Measurements from ENCODE around the gene LIN7A.

The LIN7A gene

GRCh38 chr12:80937391-80938238 lies at the start of gene LIN7A:
TSS of gene LIN7A (minus strand) at chr12:80937934. CDS start at chr12:80937722, 212 bp downstream.
- peak; percentile 24 for DNase-seq (ENCODE audit: low read depth)

GRCh38 chr12:80986224-80986623 lies 48.5 kb upstream of the LIN7A start:
- no peak for DNase-seq (ENCODE audit: low read depth)

DNA sequence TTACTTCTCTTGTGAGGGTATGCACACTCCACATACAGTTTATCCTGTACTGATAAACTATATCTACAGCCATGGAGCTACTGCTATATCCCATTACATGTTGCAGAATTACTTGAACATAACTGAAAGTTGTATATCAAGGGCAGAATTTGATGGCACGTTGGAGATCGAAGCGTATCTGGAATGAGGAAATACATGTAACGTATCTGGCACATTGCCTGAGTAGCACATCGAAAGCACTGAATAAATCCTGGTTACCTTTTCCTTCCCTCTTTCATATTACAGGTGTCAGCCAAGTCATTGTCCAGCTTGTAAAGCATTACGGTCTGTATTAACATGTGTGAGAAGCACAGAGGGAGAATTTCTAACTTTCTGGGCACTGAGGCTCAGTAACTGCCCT lies 42.1 kb upstream of the LIN7A start:
- DNase-seq (ENCODE audit: low read depth), result no peak

GRCh38 chr12:80979251-80979650 lies 41.5 kb upstream of the LIN7A start:
- DNase-seq (ENCODE audit: low read depth), result no peak

GRCh38 chr12:80977346-80977745 lies 39.6 kb upstream of the LIN7A start:
- no peak for DNase-seq (ENCODE audit: low read depth)

DNA sequence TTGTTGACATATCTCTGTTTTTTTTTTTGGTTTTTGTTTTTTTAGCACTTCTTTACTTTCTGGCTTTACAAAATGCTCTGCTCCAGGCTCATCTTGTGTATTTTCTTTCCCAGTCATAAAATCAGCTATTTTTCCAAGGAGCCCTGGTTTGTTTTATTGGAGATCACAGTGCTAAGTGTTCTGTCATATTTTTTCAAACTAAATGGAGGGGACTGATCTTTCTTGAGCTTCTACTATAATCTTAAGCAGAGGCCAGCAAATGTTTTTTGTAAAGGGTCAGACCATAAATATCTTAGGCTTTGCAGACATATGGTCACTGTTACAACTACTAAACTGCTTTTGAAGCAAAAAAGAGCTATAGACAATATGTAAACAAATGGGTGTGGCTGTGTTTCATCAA lies 30.6 kb upstream of the LIN7A start:
- no peak for DNase-seq (ENCODE audit: low read depth)

DNA sequence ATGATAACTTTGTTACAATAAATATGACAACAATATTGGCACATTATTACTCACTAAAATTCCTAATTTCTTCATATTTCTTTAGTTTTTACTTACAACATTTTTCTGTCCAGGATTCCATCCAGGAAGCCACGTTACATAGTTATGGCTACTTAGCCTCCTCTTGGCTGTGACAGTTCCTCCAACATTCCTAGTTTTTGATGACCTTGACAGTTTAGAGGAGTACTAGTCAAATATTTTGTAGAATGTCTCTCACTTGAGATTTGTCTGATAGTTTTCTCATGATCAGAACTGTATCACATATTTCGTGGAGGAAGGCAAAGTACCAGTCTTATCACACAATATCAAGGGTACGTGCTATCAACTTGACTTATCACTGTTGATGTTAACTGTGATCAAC lies 29.8 kb upstream of the LIN7A start:
- DNase-seq (ENCODE audit: low read depth), result no peak

DNA sequence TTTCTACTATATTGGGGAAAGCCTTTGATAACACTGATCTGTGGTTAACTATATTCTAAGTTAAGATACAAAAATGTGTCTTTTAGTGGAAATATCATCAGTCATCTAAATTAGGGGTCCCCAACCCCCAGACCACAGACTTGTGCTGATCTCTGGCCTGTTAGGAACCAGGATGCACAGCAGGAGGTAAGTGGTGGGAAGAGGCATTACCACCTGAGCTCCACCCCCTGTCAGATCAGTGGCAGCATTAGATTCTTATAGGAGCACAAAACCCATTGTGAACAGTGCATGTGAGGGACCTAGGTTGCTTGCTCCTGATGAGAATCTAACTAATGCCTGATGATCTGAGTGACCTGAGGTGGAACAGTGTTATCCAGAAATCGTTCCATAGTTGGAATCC lies 28.3 kb upstream of the LIN7A start:
- no peak for DNase-seq (ENCODE audit: low read depth)

DNA sequence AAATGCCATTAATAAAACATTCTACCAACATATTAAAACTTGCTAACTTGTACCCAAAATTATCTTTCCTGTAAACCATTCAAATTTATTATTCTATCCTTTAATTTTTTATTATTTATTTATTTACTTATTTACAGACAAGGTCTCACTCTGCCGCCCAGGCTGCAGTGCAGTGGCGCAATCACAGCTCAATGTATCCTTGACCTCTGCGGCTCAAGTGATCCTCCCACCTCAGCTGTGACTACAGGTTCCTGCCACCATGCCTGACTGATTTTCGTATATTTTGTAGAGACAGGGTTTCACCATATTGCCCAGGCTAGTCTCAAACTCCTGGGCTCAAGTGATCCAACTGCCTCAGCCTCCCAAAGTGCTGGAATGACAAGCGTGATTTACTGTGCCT lies 20.4 kb upstream of the LIN7A start:
- no peak for DNase-seq (ENCODE audit: low read depth)

DNA sequence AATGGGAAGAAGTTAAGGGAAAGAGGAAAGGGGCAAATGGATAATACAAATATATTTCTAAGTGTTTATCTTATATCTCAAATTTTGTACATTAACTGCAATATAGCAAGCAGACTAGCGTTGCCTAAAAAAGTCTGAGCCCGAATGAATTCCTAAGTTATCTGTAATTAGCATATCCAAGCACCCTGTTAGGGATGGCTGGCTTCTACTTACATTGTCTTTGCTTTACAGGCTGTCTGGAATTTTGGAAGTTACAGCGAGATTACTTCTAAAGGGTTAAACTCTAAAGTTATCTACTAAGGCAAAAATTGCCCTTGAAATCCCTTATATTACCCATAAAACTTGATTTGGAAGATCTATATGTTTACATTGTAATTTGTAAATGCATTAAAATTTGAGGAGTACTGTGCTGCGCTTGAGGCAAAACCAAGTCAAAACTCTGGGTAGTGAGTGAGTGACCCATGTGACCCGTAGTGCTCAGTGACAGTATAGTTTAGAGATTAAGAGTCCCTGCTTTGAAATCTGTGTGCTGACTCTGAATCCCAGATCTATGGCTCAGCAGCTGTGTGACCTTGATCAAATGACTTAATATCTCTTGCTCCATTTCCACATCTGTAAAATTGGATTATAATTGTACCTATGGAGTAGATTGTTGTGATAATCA lies 17.3 kb upstream of the LIN7A start:
- DNase-seq (ENCODE audit: low read depth), result no peak

DNA sequence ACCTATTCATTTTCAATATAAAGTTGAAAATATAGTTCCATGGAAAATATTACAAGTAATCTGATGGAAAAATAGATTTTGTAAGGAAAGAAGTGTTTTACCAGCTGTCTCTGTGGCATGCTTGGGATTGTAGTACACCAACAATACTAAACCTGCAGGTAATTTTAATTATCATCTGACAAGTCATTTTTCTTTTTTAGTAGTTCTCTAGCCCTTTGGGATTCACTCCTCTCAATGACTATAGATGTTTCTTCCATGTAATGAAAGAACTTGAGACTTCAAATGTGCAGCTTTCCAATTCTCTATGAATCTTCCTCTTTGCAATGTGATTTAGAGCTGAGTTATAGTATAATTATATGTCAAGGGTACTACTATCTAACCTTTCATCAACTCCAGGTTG lies 14.7 kb upstream of the LIN7A start:
- DNase-seq (ENCODE audit: low read depth), result no peak

GRCh38 chr12:80946591-80946990 lies 8.9 kb upstream of the LIN7A start:
- DNase-seq (ENCODE audit: low read depth), result peak; percentile 10

GRCh38 chr12:80943338-80943737 lies 5.6 kb upstream of the LIN7A start:
- no peak for DNase-seq (ENCODE audit: low read depth)

DNA sequence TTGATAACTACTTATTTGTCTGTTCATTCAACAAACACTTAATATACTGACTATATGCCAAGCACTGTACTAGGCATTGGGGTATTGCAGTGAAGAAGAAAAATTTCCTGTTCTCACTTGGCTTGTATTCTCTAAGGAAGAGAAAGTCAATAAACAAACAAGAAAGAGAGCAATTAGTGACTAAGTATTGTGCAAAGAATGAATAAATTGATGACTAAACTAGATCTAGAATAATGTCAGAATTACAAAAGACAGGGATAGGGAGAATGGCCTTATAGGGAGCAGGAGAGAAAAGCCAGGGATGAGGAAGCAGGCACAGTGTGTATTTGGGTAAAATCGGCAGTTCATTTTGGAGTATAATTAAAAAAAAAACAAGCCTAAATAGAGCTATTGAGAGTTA lies 4.2 kb upstream of the LIN7A start:
- DNase-seq (ENCODE audit: low read depth), result no peak

- DNase-seq (ENCODE audit: low read depth), result peak; percentile 57
Measured at GRCh38 chr12:80939231-80939950, 1.7 kb upstream of the LIN7A start.

DNA sequence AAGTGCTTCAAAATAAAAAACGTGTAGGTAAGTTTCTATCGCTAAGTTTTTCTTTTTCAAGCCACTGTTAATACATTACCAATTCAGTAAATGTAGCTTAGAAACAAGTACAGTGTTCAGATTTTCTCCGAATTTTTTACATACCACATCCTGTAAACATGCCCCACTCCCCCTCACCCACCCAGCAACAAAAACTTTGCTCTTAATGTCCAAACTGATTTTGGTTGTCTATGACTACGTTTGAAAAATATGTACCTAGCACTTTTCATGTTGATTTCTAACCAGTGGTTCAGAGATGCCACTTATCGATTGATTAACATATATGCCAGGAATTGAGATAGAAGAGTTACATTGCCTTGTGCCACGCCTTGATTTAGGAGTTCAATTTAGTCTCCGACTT lies 663 bp upstream of the LIN7A start:
- DNase-seq (ENCODE audit: low read depth), result no peak

DNA sequence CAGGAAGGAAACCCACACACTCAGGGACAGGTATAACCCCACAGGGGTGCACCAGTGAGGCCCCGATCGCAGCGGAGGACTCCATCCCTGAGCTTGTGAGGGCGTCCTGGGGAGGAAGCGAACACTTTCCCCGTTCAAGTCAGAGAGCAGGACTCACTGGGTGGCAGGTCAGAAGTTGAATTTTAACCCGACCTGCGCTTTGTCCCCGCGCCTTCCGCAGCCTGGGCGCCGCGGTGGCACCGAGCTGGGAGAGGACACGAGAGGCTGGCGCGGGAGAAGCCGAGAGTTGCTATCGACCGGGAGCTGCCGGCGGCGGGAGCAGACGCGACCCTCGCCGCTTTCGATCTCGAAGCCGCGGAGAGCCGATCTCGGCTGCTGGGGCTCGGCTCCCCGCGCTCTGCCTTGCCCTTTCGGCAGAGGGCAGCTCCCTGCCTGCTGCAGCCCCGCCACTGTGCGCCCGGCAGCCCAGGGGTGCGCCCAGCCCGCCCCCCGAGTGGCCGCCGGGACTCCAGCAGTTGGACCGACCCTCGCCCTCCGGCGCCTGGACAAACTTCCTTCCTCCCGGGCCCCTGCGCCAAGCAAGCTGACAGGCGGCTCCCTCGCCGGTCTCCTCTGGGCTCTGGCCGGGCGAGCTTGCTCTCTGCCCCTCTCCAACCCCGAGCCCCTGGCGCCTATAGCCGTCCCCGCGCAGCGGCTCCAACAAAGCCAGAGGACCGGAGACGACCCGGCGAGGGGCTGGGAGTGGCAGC lies 918 bp downstream of the LIN7A start:
- DNase-seq (ENCODE audit: low read depth), result peak; percentile 59

GRCh38 chr12:80936353-80936641 lies 1.4 kb downstream of the LIN7A start:
- DNase-seq (ENCODE audit: low read depth), result no peak

- DNase-seq (ENCODE audit: low read depth), result no peak
Measured at GRCh38 chr12:80935111-80935510, 2.6 kb downstream of the LIN7A start.

- no peak for DNase-seq (ENCODE audit: low read depth)
Measured at GRCh38 chr12:80925983-80926382, 11.8 kb downstream of the LIN7A start.

DNA sequence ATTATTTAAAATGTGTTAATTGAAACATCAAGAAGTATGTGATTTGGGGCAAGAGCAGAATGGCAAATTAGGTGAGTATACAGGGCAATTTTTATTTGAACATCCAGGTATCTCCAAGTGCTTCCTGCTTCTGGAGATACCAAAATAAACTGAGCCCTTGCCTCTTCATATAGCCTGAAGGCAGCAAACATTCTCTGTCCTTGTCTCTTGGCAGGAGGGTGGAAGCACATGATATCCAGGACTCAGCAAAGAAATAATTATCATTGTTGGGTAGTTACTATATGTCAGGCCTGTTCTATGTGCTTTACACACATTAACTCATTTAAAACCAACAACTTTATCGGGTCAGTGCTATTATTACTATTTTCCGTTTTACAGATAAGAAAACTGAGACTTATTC lies 12.5 kb downstream of the LIN7A start:
- no peak for DNase-seq (ENCODE audit: low read depth)

DNA sequence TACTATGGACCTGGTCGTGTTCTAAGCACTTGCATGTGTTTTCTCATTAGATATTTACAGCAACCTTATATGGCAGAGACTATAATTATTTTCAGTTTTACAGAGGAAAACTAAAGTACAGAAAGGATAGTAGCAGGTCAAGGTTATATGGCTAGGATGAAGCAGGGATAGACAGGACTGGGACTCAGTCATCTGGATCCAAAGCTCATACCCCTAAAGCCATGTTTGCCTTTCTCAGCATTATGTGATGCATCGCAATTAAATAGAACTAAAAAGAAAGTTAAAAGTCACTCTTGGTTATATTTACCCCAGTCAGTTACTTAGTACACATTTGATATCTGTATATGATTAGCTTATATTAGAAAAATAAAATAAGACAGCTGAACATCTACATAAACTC lies 13.3 kb downstream of the LIN7A start:
- DNase-seq (ENCODE audit: low read depth), result no peak

DNA sequence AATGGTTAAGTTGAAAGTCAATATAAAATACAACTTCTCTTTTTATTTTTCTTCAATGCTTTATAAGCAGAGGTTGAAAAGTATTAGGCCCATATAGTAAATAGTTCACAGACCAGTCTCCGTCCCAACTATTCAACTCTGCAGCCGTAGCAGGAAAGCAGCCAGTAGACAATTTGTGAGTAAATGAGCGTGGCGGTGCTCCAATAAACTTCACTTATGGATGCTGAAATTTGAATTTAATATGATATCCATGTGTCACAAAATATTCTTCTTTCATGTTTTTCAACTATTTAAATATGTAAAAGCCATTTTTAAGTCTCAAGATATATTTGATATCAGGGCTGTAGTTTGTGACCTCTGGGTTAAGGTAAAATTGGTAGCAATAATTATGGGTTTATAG lies 17.7 kb downstream of the LIN7A start:
- no peak for DNase-seq (ENCODE audit: low read depth)

All from iris pigment epithelial cell (primary cell).